Urothelium cell line (cell line): Measurements from ENCODE around the gene NPC1L1.

ENCODE experiments used
- DNase-seq: peaks from one replicate; pipeline ENCODE4 v3.0.0; 2011; ENCODE audit warnings: low spot score, mixed read lengths
- FAIRE-seq: peaks from 2 replicates; lab custom pipeline; 2011; peaks lifted over from hg19 to GRCh38; lab: Jason Lieb, UNC

The NPC1L1 gene

GRCh38 chr7:44538798-44539668, 2.1 kb downstream of the NPC1L1 start:
- DNase-seq = no peak
- FAIRE-seq = no peak

GRCh38 chr7:44538093-44538797, 2.9 kb downstream of the NPC1L1 start:
- FAIRE-seq = no peak
- no peak for DNase-seq

- DNase-seq (no peak), FAIRE-seq (no peak)
Measured at GRCh38 chr7:44537442-44537841, 3.7 kb downstream of the NPC1L1 start.

GRCh38 chr7:44536090-44536489, 5.0 kb downstream of the NPC1L1 start:
- FAIRE-seq (no peak), DNase-seq (no peak)

DNA sequence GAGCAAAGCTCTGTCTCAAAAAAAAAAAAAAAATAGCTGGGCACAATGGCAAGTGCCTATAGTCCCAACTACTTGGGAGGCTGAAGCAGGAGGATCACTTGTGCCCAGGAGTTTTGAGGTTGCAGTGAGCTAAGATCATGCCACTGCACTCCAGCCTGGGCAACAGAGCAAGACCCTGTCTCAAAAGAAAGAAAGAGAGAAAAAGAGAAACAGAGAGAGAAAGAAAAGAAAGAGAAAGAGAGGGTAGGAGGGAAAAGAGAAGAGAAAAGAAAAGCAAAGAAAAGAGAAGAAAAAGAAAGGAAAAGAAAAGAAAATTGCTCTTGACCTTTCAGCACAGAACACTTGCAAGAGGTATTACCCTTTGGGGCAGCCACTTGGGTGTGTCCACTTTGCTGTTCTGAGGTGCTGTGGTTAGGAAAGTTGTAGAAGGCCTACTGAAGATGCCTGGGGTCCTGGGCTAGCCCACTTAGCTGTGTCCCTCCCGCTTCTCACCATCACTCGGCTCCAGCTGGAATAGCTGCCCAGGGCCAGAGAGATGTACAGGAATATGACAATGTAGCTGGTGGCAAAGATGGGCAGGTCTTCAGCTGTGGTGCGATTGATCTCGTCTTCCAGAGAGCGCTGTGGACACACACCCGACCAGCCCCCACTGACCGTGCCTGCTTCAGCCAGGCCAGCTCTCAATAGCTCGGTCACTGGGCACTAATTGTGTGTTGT, 5.6 kb downstream of the NPC1L1 start:
- DNase-seq (no peak), FAIRE-seq (no peak)

DNA sequence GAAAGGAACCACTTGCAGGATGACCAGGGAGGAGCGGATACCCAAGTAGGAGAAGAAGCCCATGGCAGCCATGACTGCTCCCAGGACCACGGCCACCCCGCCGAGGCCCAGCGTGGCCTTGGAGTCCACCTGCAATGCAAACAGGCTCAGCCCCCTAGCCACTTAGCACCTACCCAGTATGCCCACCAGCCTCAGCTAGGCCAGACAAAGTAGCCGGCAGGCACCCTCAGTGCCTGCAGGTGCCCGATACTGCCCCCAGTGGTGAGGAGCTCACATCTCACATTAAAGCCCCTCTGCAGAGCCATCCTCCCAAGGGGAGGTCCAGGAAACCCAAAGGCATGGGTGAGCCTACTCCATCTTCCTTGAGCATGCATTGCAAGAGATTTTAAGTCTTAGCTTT, 6.6 kb downstream of the NPC1L1 start:
- FAIRE-seq (no peak), DNase-seq (peak; percentile 71)

DNA sequence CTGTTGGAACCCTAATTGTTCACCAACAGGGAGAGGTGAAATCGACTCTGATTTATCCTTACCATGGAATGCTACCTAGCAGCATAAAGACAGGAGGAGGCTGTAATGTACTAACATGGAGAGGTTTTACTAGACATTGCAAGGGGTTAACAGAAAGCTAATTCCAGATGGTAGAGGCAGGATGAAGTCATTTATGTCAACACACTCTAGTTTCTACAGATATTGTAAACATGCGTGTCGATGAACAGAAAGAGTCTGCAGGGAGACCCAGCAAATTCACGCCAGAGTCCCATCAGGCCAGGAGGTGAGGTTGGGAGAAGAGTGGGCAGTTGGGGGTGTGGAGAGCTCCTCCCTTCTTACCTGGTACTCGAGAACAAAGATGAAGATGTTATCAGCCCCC, 7.0 kb downstream of the NPC1L1 start:
- FAIRE-seq (no peak), DNase-seq (peak; percentile 3)

DNA sequence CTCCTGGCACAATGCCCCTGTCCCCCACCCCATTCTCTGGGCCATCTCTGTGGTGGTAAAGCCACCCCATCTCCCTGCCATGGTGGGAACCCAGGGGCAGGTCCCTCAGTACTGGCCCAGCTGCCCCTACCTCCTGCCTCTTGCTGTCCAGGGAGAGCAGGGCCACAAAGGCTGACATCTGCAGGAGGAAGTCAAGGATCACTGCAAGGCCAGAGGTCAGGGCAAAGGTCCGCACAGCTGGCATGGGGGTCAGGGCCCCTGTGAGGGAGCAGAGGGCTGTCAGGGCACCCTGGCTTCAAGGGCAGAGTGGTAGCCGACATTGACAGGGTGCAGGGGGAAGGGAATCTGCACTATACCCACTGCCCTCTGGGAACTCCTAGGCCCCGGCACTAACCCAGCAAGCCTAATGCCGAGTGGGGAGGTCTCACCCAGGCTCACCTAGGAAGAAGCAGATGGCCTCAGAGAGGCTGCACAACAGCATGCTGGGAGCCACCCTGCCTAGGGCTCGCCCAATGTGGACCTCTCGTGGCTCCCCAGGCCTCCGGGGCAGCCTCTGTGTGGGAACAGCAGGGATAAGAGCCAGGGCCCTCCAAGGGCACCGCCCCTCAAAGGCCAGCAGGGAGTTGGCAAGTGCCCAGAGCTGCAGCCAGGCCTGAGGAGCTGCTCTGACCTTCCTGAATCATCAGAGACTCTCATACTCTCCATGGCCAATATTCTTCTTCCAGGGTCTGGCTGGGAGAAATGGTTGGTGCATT, 7.7 kb downstream of the NPC1L1 start:
- FAIRE-seq (no peak), DNase-seq (peak; percentile 7)

GRCh38 chr7:44531421-44532380, 9.4 kb downstream of the NPC1L1 start:
- peak; percentile 63 for FAIRE-seq
- peak; percentile 4 for DNase-seq

- FAIRE-seq (no peak), DNase-seq (peak; percentile 3)
Measured at GRCh38 chr7:44530990-44531389, 10.1 kb downstream of the NPC1L1 start.

- DNase-seq (no peak), FAIRE-seq (no peak)
Measured at GRCh38 chr7:44524811-44525388, 16.2 kb downstream of the NPC1L1 start.

GRCh38 chr7:44522315-44522714, 18.8 kb downstream of the NPC1L1 start:
- FAIRE-seq = peak; percentile 94

DNA sequence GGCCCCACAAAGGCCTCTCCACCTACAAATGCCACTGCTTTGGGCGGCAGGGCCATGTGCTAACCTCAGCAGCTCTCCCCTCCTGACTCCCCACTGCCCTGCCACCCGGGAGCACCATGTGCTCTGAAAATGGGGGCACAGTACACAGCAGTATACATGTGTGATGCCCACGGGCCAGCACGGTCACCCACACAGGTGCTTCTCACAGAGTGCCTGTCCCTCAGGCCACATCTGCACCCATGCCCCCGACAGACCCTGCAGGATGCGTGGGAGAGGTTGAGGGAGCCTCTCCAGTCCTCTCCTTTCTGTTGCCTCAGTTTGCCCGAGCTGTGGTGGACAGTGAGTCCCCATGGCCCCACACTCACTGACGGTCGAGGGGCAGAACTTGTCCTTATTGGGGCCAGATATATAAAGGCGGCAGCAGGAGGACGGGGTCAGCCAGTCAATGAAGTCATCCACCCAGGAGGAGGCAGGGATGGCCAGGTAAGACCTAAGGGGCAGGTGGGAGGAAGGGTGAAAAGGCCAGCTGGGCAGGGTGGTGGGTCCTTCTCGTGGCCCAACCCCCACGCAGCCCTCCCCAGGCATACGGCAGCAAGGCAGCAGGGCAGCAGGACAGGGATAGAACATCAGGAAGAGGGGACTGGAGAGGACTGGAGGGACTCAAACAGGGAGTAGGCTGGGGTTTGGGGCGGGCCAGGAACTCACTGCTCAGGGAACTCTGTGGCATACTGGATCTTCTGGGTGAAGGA, 19.6 kb downstream of the NPC1L1 start:
- FAIRE-seq (peak; percentile 74), DNase-seq (no peak)

More at GRCh38 chr7:44522315-44522714, 18.8 kb downstream of the NPC1L1 start:
- no peak for DNase-seq

- FAIRE-seq = no peak
- no peak for DNase-seq
Measured at GRCh38 chr7:44520574-44520973, 20.6 kb downstream of the NPC1L1 start.

DNA sequence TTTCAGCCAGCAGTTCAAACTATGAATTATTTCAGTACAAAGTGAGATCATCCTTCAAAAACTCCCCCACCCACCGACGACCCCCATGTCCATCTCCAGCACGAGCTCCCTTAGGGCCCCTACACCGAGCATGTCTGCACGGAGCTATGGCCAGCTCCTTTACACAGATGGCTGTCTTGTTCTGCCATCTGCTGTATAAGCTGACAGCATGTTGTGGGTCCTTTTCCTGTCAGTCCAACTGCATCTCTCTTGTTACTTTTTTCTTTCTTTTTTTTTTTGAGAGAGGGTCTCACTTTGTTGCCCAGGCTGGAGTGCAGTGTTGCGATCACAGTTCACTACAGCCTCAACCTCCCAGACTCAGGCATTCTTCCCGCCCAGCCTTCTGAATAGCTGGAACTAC, 21.6 kb downstream of the NPC1L1 start:
- no peak for FAIRE-seq
- DNase-seq = no peak

DNA sequence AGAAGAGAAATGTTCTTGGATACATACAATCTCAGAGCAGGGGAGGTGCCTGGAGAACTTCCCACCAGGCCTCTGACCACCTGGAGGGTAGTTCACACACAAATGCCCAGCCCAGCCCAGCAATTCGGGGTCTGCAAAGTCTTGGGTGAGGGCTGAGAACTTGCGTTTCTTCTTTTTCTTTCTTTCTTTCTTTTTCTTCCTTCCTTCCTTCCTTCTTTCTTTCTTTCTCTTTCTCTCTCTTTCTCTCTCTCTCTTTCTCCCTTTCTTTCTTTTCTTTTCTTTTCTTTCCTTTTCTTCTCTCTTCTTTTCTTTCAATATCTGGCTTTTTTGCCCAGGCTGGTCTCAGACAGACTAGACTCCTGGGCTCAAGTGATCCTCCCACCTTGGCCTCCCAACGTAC, 22.4 kb downstream of the NPC1L1 start:
- DNase-seq (no peak), FAIRE-seq (no peak)

GRCh38 chr7:44517175-44517574, 24.0 kb downstream of the NPC1L1 start:
- no peak for DNase-seq
- FAIRE-seq = no peak

DNA sequence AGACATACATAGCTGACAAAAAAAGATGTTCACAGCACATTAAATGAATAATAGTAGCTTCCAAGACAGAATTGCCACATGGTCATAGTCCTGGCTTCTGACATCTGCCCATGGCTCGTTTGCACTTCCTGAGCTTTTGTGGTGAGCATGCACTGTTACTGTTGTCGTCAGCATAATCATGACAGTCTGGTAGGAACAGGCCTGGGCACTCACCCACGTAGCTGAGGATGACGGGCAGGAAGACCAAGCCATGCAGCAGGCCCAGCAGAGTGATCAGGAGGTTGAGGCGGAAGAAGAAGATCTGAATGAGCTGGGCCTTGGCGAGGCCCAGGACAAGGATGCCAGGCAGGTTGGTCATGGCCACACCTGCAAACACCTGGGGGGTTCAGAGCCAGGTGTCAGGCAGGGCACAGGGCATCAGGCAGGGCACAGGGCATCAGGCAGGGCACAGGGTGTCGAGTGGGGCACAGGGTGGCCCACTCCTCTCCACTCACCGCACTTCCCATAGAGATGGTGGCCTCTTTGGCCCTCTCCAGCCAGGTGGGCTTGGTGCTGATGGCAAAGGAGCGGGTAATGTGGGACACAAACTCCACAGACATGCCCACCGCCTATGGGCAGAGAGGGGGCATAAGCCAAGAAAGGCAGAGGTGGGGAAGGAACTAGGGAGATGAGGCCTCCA, 25.4 kb downstream of the NPC1L1 start:
- DNase-seq (no peak), FAIRE-seq (peak; percentile 78)
